Measurements from ENCODE around the gene GNG4.

GRCh38 chr1:235650341-235651169 lies 971 bp upstream of the GNG4 start:
- TF ChIP-seq POLR2A (IDR thresholded peaks at IDR 0.05; ENCODE audit: low read depth, low read length) (no peak), POLR2AphosphoS5 (IDR thresholded peaks at IDR 0.05; ENCODE audit: low read depth, low read length) (no peak)
